IPS-11a (cell line): ENCODE measurements around the gene ZKSCAN1.

Experiments
- H3K4me3 ChIP-seq: one replicate; pipeline ENCODE4 v1.5.1; 2013; ENCODE audit warnings: low read depth, low read length, control low read depth

ZKSCAN1 gene

GRCh38 chr7:100075418-100075817, 60.0 kb downstream of the ZKSCAN1 start:
- H3K4me3 ChIP-seq: no peak overlapping the region

GRCh38 chr7:100077205-100077604, 61.8 kb downstream of the ZKSCAN1 start:
- no peak overlapping the region for H3K4me3 ChIP-seq

- H3K4me3 ChIP-seq: no peak overlapping the region
These were observed 63.7 kb downstream of the ZKSCAN1 start for GRCh38 chr7:100079024-100079560.

GRCh38 chr7:100080907-100081534, 65.6 kb downstream of the ZKSCAN1 start:
- H3K4me3 ChIP-seq: peak overlapping the region; percentile 93

GRCh38 chr7:100081535-100082102, 66.2 kb downstream of the ZKSCAN1 start, which contains the start of gene ZNF3:
TSS of gene ZNF3 (minus strand) at chr7:100081723. CDS start at chr7:100077357, 4,366 bp downstream.
- H3K4me3 ChIP-seq: peak within 1 kb of the TSS; percentile 93

GRCh38 chr7:100082978-100083377, 67.6 kb downstream of the ZKSCAN1 start:
- H3K4me3 ChIP-seq: no peak overlapping the region

GRCh38 chr7:100085515-100085914, 70.1 kb downstream of the ZKSCAN1 start:
- no peak overlapping the region for H3K4me3 ChIP-seq

- no peak overlapping the region for H3K4me3 ChIP-seq
These were observed 71.8 kb downstream of the ZKSCAN1 start for GRCh38 chr7:100087055-100087750.

- H3K4me3 ChIP-seq: peak overlapping the region; percentile 87
These were observed 72.8 kb downstream of the ZKSCAN1 start for GRCh38 chr7:100088095-100088620.

- peak within 1 kb of the TSS; percentile 87 for H3K4me3 ChIP-seq
These were observed 73.4 kb downstream of the ZKSCAN1 start, which contains the start of gene COPS6 for GRCh38 chr7:100088621-100089457. TSS of gene COPS6 (plus strand) at chr7:100088969. CDS start at chr7:100088991, 22 bp downstream.

- peak overlapping the region; percentile 87 for H3K4me3 ChIP-seq
These were observed 74.2 kb downstream of the ZKSCAN1 start for GRCh38 chr7:100089458-100090196.

- H3K4me3 ChIP-seq: no peak overlapping the region
These were observed 75.4 kb downstream of the ZKSCAN1 start for GRCh38 chr7:100090527-100091410.
